Middle frontal gyrus (tissue), 1 donor: ENCODE measurements around the gene MSX1.

Source experiments
- DNase-seq: peaks from one replicate; pipeline ENCODE4 v3.0.0-alpha.2; 2015; ENCODE audit warnings: low spot score; ENCODE audit errors: extremely low spot score

Gene MSX1

DNA sequence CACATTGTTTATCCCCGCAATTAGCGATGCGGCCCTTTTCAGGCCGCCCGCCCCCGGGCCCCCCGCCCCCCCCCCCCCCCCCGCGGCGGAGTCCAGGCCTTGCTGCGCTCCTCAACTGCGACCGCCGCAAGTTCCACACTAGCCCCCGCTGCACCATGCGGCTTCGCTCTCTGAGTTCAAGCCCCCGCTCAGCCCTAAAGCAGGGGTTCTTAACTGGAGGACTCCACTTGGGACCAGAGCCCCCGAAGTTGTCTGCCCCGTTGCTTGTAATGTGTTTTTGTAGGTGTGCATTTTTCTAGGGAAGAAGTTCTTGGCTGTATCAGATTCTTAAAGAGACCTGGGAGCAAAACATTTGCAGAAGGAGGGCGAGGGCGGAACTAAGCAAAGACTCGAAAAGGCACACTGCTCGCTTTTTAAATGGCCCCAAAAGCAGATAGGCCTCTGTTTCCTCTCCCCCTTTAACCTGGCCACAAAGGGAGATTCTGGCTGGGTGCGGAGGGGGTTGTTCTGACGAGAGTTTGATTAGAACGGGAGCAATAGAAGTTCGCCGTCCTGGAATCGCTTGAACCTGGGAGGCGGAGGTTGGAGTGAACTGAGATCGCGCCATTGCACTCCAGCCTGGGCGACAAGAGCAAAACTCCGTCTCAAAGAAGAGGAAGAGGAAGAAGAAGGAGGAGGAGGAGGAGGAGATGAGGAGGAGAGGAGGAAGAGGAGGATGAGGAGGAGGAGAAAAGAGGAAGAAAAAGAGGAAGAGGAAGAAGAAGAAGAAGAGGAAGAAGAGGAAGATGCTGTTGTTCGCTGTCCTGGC is 2.3 kb upstream of the MSX1 start:
- DNase-seq: no peak

- no peak for DNase-seq
Measured at GRCh38 chr4:4857809-4858508, 1.5 kb upstream of the MSX1 start.

DNA sequence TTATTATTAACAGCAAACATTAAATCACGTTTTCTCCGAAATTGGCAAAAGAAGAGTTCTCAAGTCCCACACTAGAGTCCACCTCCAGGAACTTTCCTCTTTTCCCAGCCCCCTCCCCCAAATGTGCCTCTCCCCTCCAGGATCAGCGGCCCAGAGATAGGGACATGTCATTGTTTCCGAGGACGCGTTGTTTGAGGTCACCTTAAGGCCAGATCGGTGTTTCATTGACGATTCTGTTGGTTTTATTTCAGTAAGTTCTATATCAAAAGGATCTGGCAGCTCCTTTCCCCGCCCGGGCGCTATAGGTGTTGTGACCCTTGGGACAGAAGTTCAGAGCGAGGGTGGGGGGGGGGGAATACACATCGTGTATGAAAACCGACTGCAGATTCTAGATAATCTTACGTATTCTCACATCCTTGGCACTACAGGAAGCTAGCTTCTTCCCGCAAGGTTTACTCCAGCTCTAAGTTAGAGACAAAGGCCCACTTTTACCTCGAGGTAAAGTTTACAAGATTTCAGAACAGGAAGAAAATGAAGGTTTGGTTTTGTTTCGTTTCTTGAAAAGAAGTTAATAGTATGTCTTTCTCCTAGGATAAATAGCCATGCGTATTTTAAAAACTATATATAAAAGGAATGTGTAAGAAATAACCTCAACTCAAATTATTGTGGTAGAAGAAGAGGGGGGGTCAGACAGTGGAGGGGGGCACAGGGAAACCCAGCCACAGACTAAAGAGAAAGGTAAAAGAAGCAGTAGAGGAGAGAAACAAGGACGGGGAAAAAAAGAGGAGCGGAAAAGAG is 739 bp upstream of the MSX1 start:
- no peak for DNase-seq

DNA sequence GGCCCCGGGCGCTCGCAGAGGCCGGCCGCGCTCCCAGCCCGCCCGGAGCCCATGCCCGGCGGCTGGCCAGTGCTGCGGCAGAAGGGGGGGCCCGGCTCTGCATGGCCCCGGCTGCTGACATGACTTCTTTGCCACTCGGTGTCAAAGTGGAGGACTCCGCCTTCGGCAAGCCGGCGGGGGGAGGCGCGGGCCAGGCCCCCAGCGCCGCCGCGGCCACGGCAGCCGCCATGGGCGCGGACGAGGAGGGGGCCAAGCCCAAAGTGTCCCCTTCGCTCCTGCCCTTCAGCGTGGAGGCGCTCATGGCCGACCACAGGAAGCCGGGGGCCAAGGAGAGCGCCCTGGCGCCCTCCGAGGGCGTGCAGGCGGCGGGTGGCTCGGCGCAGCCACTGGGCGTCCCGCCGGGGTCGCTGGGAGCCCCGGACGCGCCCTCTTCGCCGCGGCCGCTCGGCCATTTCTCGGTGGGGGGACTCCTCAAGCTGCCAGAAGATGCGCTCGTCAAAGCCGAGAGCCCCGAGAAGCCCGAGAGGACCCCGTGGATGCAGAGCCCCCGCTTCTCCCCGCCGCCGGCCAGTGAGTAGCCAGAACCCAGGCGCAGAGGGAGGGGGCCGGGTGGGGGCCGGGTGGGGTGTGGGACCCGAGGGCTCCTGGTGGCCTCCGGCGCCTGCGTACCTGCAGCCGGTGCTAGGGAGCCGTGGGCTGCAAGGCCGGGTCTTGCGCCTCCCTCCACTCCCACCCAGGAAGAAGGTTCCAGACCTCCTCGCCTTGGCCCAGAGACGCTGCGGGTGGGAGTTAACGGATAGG is 534 bp downstream of the MSX1 start:
- DNase-seq: no peak

DNA sequence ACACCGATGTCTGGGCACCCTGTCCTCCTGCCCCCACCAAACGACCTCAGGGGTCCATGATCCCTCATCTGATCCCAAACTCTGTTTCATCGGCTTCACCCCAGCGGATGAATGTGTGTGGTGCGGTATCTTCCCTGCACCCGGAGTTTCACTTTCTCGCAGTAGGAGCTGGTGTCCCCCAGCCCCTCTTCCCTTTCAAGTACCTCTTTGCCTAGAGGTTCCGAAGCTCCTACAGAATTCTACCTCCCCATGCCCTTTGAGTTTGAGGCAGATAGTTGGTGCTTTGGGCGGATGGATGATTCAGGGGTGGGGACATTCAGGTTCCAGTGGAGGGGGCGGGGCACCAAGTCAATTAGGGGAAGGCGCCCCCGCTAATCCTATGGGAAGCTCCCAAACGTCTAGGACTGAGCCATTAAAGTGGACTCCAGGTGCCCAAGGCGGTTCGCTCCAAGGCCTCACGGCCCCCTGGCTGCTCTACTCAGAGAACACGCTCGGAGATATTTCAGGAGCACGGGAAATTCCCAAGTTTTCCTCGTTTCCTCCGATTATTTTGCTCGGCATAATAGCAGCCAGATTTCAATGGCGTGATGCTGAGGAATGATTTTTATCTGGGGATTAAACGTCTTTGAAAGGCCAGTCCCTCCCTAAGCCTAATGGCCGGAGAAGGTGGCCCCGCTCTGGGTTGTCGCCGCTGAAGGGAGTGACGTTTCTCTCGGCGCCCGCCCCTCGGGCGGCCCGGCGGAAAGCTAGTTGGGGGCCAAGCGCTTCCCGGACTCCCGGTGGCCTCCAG is 1.3 kb downstream of the MSX1 start:
- no peak for DNase-seq

GRCh38 chr4:4861390-4862018 is 2.0 kb downstream of the MSX1 start:
- DNase-seq: no peak

GRCh38 chr4:4862071-4862551 is 2.6 kb downstream of the MSX1 start:
- DNase-seq: no peak

DNA sequence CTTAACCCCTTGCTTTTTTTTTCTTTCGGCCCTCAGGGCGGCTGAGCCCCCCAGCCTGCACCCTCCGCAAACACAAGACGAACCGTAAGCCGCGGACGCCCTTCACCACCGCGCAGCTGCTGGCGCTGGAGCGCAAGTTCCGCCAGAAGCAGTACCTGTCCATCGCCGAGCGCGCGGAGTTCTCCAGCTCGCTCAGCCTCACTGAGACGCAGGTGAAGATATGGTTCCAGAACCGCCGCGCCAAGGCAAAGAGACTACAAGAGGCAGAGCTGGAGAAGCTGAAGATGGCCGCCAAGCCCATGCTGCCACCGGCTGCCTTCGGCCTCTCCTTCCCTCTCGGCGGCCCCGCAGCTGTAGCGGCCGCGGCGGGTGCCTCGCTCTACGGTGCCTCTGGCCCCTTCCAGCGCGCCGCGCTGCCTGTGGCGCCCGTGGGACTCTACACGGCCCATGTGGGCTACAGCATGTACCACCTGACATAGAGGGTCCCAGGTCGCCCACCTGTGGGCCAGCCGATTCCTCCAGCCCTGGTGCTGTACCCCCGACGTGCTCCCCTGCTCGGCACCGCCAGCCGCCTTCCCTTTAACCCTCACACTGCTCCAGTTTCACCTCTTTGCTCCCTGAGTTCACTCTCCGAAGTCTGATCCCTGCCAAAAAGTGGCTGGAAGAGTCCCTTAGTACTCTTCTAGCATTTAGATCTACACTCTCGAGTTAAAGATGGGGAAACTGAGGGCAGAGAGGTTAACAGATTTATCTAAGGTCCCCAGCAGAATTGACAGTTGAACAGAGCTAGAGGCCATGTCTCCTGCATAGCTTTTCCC is 3.4 kb downstream of the MSX1 start:
- DNase-seq: no peak

- no peak for DNase-seq
Measured at GRCh38 chr4:4864443-4864939, 5.0 kb downstream of the MSX1 start.

- no peak for DNase-seq
Measured at GRCh38 chr4:4864940-4865704, 5.7 kb downstream of the MSX1 start.

- no peak for DNase-seq
Measured at GRCh38 chr4:4865705-4866123, 6.2 kb downstream of the MSX1 start.

DNA sequence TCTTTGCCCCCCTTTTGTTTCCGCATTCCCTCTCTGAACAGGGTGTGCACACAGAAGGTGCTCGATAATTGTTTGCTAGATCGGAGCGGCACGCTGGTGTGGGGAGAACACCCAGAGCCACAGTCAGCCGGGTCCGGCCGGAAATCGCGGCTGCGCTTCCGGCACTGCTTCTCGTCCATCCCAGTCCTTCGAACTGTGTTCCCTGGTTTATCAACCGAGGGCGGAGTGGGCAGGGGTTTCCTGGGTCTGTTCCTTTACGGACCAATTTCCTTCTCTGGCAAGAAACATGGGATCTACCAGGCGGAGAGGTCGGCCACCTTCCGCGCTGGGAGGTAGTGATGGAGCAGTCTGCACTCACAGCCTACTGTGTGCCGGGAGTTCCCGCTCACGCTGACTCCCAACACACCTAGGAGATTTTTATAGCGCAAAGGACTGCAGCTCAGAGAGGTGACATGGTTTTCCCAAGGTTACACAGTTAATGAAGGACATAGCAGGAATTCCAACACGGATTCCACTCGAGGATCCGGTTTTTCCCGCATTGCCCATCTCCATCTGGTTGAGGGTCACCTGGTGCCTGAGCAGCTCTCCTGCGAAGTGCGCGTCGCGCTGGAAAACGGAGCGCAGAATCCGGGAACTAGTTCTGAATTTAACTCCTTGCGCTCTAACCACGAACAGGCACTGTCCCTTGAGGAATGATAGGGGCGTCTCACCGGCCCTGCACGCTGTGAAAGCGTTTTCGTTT is 6.8 kb downstream of the MSX1 start:
- DNase-seq: no peak

GRCh38 chr4:4866866-4867374 is 7.5 kb downstream of the MSX1 start:
- DNase-seq: no peak

GRCh38 chr4:4867375-4868039 is 8.0 kb downstream of the MSX1 start:
- no peak for DNase-seq

GRCh38 chr4:4868040-4868757 is 8.7 kb downstream of the MSX1 start:
- DNase-seq: no peak
